Measurements from ENCODE around the gene MEGF9.

- TF ChIP-seq EZH2 (IDR thresholded peaks at IDR 0.05; ENCODE audit: borderline replicate concordance, low read depth, low read length, severe bottlenecking): no peak
- no peak for TF ChIP-seq CTCF (IDR thresholded peaks at IDR 0.05; ENCODE audit: extremely low read depth in 1 of 2, insufficient read depth in 1 of 2, low read depth in 1 of 2, low read length in 2 of 2)
Measured at GRCh38 chr9:120662513-120662912, 51.8 kb downstream of the MEGF9 start.
